ENCODE results near the gene CDCA7. TPM values are rescaled to one million over a fixed set of nuclear protein-coding genes. Genes with fewer than 3 reads are reported as not detected.

Gene CDCA7
- total RNA-seq, 1 donor from 2014 or later, result 5.6 TPM

GRCh38 chr2:173386021-173386737 lies 31.5 kb downstream of the CDCA7 start:
- TF ChIP-seq CTCF (IDR thresholded peaks at IDR 0.05; ENCODE audit: insufficient read depth, low read length, poor library complexity, severe bottlenecking), result no peak
- H3K27me3 ChIP-seq (ENCODE audit: control insufficient read depth, insufficient read depth, low read length), result peaks cover 4% of the 10 kb centered on the region
- no peak for DNase-seq (ENCODE audit: low read depth)

GRCh38 chr2:173386738-173387065 lies 32.0 kb downstream of the CDCA7 start:
- no peaks in the 10 kb centered on the region for H3K36me3 ChIP-seq (ENCODE audit: control insufficient read depth, insufficient read depth, low read length)
- no peak overlapping the region for H3K4me3 ChIP-seq (ENCODE audit: low read depth, low read length)
- peaks cover 4% of the 10 kb centered on the region for H3K27me3 ChIP-seq (ENCODE audit: control insufficient read depth, insufficient read depth, low read length)
- no peak for DNase-seq (ENCODE audit: low read depth)
- TF ChIP-seq CTCF (IDR thresholded peaks at IDR 0.05; ENCODE audit: insufficient read depth, low read length, poor library complexity, severe bottlenecking), result no peak

More at GRCh38 chr2:173386021-173386737, 31.5 kb downstream of the CDCA7 start:
- H3K36me3 ChIP-seq (ENCODE audit: control insufficient read depth, insufficient read depth, low read length), result no peaks in the 10 kb centered on the region
- no peak overlapping the region for H3K4me3 ChIP-seq (ENCODE audit: low read depth, low read length)

- Histone ChIP-seq H3K4me3 (ENCODE audit: low read depth, low read length) (no peak overlapping the region), H3K27me3 (ENCODE audit: control insufficient read depth, insufficient read depth, low read length) (peaks cover 4% of the 10 kb centered on the region), H3K36me3 (ENCODE audit: control insufficient read depth, insufficient read depth, low read length) (no peaks in the 10 kb centered on the region)
- DNase-seq (ENCODE audit: low read depth), result no peak
- TF ChIP-seq CTCF (IDR thresholded peaks at IDR 0.05; ENCODE audit: insufficient read depth, low read length, poor library complexity, severe bottlenecking), result no peak
These were observed 32.4 kb downstream of the CDCA7 start for GRCh38 chr2:173387079-173387478.

- no peak overlapping the region for H3K4me3 ChIP-seq (ENCODE audit: low read depth, low read length)
- no peaks in the 10 kb centered on the region for H3K36me3 ChIP-seq (ENCODE audit: control insufficient read depth, insufficient read depth, low read length)
- TF ChIP-seq CTCF (IDR thresholded peaks at IDR 0.05; ENCODE audit: insufficient read depth, low read length, poor library complexity, severe bottlenecking), result no peak
- peaks cover 4% of the 10 kb centered on the region for H3K27me3 ChIP-seq (ENCODE audit: control insufficient read depth, insufficient read depth, low read length)
- no peak for DNase-seq (ENCODE audit: low read depth)
These were observed 33.0 kb downstream of the CDCA7 start for GRCh38 chr2:173387660-173388059.

- no peak overlapping the region for H3K4me3 ChIP-seq (ENCODE audit: low read depth, low read length)
- TF ChIP-seq CTCF (IDR thresholded peaks at IDR 0.05; ENCODE audit: insufficient read depth, low read length, poor library complexity, severe bottlenecking), result no peak
- H3K27me3 ChIP-seq (ENCODE audit: control insufficient read depth, insufficient read depth, low read length), result peaks cover 4% of the 10 kb centered on the region
- no peaks in the 10 kb centered on the region for H3K36me3 ChIP-seq (ENCODE audit: control insufficient read depth, insufficient read depth, low read length)
- no peak for DNase-seq (ENCODE audit: low read depth)
These were observed 34.1 kb downstream of the CDCA7 start for GRCh38 chr2:173388795-173389194.

- DNase-seq (ENCODE audit: low read depth), result no peak
- Histone ChIP-seq H3K4me3 (ENCODE audit: low read depth, low read length) (no peak overlapping the region), H3K36me3 (ENCODE audit: control insufficient read depth, insufficient read depth, low read length) (no peaks in the 10 kb centered on the region), H3K27me3 (ENCODE audit: control insufficient read depth, insufficient read depth, low read length) (peaks cover 4% of the 10 kb centered on the region)
- TF ChIP-seq CTCF (IDR thresholded peaks at IDR 0.05; ENCODE audit: insufficient read depth, low read length, poor library complexity, severe bottlenecking), result no peak
These were observed 35.4 kb downstream of the CDCA7 start for GRCh38 chr2:173390036-173390435.
